Activated B cell treated with CpG ODN at 0.5 μM for 24 hours (primary cell): Measurements from ENCODE around the gene NAAA. TPM values are rescaled to one million over a fixed set of nuclear protein-coding genes. Genes with fewer than 3 reads are reported as not detected.
"Not testable (repeated sequence)": the region's sequence is repeated elsewhere in the genome, so short reads cannot be mapped to it uniquely, and the experiment has no call there.

ENCODE experiments used
- ATAC-seq: fragments of 200-7000 bp; cut with Tn5 transposase; one replicate; pipeline ENCODE4 v1.10.0; 2021; ENCODE audit warnings: low read depth, mild to moderate bottlenecking, moderate library complexity
- CTCF ChIA-PET: fragments of 350-600 bp; sonication (Branson Sonifier 250); formaldehyde crosslinking; loops from one replicate; lab custom pipeline; 2021; ENCODE audit warnings: antibody characterized with exemption; lab: Charles Lee
- POLR2A ChIA-PET: fragments of 350-600 bp; sonication (Branson Sonifier 250); formaldehyde crosslinking; loops from one replicate; lab custom pipeline; 2021; ENCODE audit warnings: antibody characterized with exemption; lab: Charles Lee
- DNase-seq: peaks from one replicate; pipeline ENCODE4 v3.0.0; 2022
- H3K27ac Mint-ChIP-seq: one replicate; pipeline ENCODE4 v1.8.0; 2020; ENCODE audit warnings: mixed read lengths
- H3K27me3 Mint-ChIP-seq: one replicate; pipeline ENCODE4 v1.8.0; 2021; ENCODE audit warnings: mixed read lengths
- H3K36me3 Mint-ChIP-seq: one replicate; pipeline ENCODE4 v1.8.0; 2021; ENCODE audit warnings: low read depth, mixed read lengths
- H3K4me1 Mint-ChIP-seq: one replicate; pipeline ENCODE4 v1.8.0; 2021; ENCODE audit warnings: mixed read lengths
- H3K4me3 Mint-ChIP-seq: one replicate; pipeline ENCODE4 v1.8.0; 2020; ENCODE audit warnings: mild to moderate bottlenecking, mixed read lengths
- H3K9me3 Mint-ChIP-seq: one replicate; pipeline ENCODE4 v1.8.0; 2020; ENCODE audit warnings: mixed read lengths
- intact Hi-C: fragments of 100-400 bp; cut with micrococcal nuclease; formaldehyde crosslinking; loops from one replicate; pipeline ENCODE4 v1.15.1; 2024
- total RNA-seq: library from RNA; stranded (reverse); gene quantifications from 2 replicates; pipeline ENCODE4 v1.2.3, GENCODE V29; 2022
- TF ChIP-seq, protein P1 (sequence below): fragments of 200-600 bp; IDR thresholded peaks from one replicate; pipeline ENCODE4 v1.8.0; 2022; ENCODE audit warnings: antibody characterized with exemption, mild to moderate bottlenecking

NAAA gene
- total RNA-seq, 1 donor from 2014 or later: 31.1 TPM

DNA sequence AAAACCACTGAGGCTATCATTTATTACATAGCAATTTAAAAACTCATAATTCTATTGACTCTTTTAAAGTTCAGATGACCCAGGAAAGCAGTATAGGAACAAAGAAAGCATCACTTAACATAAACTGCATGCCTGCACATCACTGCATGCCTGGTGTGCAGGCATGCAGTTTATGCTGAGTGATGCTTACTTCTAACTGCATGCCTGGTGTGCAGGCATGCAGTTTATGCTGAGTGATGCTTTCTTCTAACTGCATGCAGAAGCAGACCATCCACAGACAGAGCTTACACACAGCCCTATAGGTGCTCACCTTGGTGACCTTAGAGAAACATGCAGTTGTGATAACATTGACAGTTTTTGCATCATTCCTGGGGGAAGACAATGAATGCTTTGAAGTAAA is 33.0 kb upstream of the NAAA start:
- H3K27me3 Mint-ChIP-seq: no peaks in the 10 kb centered on the region
- no peak overlapping the region for H3K4me3 Mint-ChIP-seq
- DNase-seq: no peak
- intact Hi-C loops: no loop called here
- H3K36me3 Mint-ChIP-seq: peaks cover 88% of the 10 kb centered on the region
- ChIA-PET CTCF (no interaction called here), POLR2A (no interaction called here)
- H3K27ac Mint-ChIP-seq: no peak overlapping the region
- no peak for ATAC-seq
- no peaks in the 10 kb centered on the region for H3K9me3 Mint-ChIP-seq
- H3K4me1 Mint-ChIP-seq: no peaks in the 10 kb centered on the region
- TF ChIP-seq, protein P1, sequence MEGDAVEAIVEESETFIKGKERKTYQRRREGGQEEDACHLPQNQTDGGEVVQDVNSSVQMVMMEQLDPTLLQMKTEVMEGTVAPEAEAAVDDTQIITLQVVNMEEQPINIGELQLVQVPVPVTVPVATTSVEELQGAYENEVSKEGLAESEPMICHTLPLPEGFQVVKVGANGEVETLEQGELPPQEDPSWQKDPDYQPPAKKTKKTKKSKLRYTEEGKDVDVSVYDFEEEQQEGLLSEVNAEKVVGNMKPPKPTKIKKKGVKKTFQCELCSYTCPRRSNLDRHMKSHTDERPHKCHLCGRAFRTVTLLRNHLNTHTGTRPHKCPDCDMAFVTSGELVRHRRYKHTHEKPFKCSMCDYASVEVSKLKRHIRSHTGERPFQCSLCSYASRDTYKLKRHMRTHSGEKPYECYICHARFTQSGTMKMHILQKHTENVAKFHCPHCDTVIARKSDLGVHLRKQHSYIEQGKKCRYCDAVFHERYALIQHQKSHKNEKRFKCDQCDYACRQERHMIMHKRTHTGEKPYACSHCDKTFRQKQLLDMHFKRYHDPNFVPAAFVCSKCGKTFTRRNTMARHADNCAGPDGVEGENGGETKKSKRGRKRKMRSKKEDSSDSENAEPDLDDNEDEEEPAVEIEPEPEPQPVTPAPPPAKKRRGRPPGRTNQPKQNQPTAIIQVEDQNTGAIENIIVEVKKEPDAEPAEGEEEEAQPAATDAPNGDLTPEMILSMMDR: no peak

DNA sequence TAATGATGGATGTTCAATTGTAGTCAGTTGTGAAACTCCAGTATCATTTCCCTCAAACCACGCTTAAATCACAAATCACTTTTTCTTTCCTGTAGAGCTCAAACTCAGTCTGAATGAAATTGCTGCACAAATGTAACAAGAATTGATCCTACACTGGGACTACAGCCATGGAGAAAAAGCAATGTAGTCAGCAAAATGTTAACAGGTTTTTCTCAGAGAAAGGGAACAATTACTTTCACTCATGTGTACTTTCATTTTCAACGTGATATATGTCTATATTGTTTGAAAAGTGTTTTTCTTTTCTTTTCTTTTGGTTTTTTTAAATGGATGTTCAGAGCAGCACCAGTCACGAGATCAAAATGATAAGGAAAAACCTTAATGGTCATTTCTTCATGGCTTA is 27.3 kb upstream of the NAAA start:
- TF ChIP-seq, protein P1: no peak
- ChIA-PET POLR2A (no interaction called here), CTCF (no interaction called here)
- ATAC-seq (no peak), DNase-seq (no peak)
- intact Hi-C loops: no loop called here
- H3K9me3 Mint-ChIP-seq: peaks cover 9% of the 10 kb centered on the region
- no peaks in the 10 kb centered on the region for H3K27me3 Mint-ChIP-seq
- H3K36me3 Mint-ChIP-seq: peaks cover 98% of the 10 kb centered on the region
- no peaks in the 10 kb centered on the region for H3K4me1 Mint-ChIP-seq
- no peak overlapping the region for H3K27ac Mint-ChIP-seq
- no peak overlapping the region for H3K4me3 Mint-ChIP-seq

DNA sequence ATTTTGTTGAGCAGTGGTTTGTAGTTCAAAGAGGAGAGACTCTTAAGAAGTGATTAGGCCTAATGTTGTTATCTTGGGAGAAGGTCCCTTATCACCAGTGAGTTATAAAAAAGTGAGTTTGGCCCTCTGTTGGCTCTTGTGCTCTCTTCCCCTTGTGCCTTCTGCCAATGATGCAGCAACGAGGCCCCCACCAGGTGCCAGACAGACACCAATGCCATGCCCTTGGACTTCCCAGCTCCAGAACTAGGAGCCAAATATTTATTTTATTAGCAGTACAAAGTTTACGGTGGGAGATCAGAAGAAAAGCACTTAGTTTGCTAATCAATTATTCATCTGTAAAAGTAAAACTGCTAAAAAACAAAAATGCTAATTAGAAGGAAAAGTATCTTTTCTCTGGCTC is 22.7 kb upstream of the NAAA start:
- H3K4me3 Mint-ChIP-seq: no peak overlapping the region
- TF ChIP-seq, protein P1: no peak
- ChIA-PET POLR2A (interaction anchor here (1.2 kb wide), 1 partner anchor 27 kb away, joined by 3 read pairs; the partner anchor contains the start of gene SDAD1), CTCF (no interaction called here)
- DNase-seq (no peak), ATAC-seq (no peak)
- H3K4me1 Mint-ChIP-seq: no peaks in the 10 kb centered on the region
- no peaks in the 10 kb centered on the region for H3K27me3 Mint-ChIP-seq
- H3K36me3 Mint-ChIP-seq: peaks cover 93% of the 10 kb centered on the region
- intact Hi-C loops: no loop called here
- H3K27ac Mint-ChIP-seq: no peak overlapping the region
- peaks cover 9% of the 10 kb centered on the region for H3K9me3 Mint-ChIP-seq

DNA sequence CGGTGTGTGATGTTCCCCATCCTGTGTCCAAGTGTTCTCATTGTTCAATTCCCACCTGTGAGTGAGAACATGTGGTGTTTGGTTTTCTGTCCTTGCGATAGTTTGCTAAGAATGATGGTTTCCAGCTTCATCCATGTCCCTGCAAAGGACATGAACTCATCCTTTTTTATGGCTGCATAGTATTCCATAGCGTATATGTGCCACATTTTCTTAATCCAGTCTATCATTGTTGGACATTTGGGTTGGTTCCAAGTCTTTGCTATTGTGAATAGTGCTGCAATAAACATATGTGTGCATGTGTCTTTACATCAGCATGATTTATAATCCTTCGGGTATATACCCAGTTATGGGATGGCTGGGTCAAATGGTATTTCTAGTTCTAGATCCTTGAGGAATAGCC is 21.3 kb upstream of the NAAA start:
- POLR2A ChIA-PET, CTCF ChIA-PET: not testable (repeated sequence)
- peaks cover 93% of the 10 kb centered on the region for H3K36me3 Mint-ChIP-seq

DNA sequence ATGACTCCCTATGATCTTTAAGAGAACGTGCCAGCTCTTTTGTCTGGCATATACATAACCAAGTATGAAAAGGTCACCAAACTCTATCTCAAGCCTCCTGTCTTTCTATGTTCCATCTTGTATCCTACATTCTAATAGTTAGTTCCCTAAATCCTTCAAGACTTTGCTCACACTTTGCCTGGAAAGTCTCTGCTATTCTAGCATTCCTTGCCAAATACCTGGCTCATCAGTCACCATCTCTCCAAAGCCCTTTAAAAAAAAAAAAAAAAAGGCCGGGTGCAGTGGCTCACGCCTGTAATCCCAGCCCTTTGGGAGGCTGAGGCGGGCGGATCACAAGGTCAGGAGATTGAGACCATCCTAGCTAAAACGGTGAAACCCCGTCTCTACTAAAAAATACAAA is 17.7 kb upstream of the NAAA start:
- H3K27ac Mint-ChIP-seq, H3K27me3 Mint-ChIP-seq, intact Hi-C loops, H3K4me1 Mint-ChIP-seq, H3K4me3 Mint-ChIP-seq, H3K9me3 Mint-ChIP-seq, DNase-seq, POLR2A ChIA-PET, CTCF ChIA-PET, ATAC-seq: not testable (repeated sequence)
- H3K36me3 Mint-ChIP-seq: peaks cover 94% of the 10 kb centered on the region

More for the DNA sequence above, 21.3 kb upstream of the NAAA start:
- DNase-seq, H3K27ac Mint-ChIP-seq, H3K4me1 Mint-ChIP-seq, intact Hi-C loops, ATAC-seq, H3K27me3 Mint-ChIP-seq, H3K9me3 Mint-ChIP-seq, H3K4me3 Mint-ChIP-seq: not testable (repeated sequence)

DNA sequence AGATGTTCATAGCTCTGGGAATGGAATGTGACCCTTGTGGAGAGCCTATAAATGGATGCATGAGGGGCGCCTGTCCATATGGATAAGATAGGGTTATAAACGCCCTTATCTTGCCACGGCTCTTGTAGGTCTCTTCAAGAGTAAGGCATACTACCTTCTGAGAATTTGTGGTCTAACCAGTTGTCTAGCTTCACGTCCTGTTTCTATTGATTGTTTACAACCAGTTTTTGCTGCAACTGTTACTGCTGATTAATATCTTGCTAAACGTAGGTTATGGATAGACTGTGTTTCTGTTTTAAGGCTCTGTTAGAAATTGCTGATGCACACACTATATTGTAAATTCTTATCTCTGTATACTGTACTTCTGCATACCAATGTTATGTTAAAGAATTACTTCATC is 14.0 kb upstream of the NAAA start:
- intact Hi-C loops: loop anchor here (5.0 kb wide), 1 partner anchor 38 kb away; no protein-coding TSS in a partner anchor
- H3K27me3 Mint-ChIP-seq, H3K9me3 Mint-ChIP-seq, ATAC-seq, DNase-seq, POLR2A ChIA-PET, H3K4me3 Mint-ChIP-seq, CTCF ChIA-PET, H3K27ac Mint-ChIP-seq: not testable (repeated sequence)
- Mint-ChIP-seq H3K36me3 (peaks cover 92% of the 10 kb centered on the region), H3K4me1 (peaks cover 14% of the 10 kb centered on the region)
